ENCODE results near the gene XPO5.

The XPO5 gene

GRCh38 chr6:43506667-43507471 lies 69.0 kb downstream of the XPO5 start:
- in situ Hi-C loops (cut with HindIII; ENCODE audit: low sequenced_read_pairs): no loop called here

GRCh38 chr6:43506171-43506570 lies 69.7 kb downstream of the XPO5 start:
- in situ Hi-C loops (cut with HindIII; ENCODE audit: low sequenced_read_pairs): no loop called here
- no peak overlapping the region for H3K4me3 ChIP-seq (ENCODE audit: low read depth, low read length)
- no peak for DNase-seq (ENCODE audit: low read depth, low spot score)
- TF ChIP-seq CTCF (IDR thresholded peaks at IDR 0.05; ENCODE audit: low read depth, low read length): no peak

More at GRCh38 chr6:43506667-43507471, 69.0 kb downstream of the XPO5 start:
- peak; percentile 95 for TF ChIP-seq CTCF (IDR thresholded peaks at IDR 0.05; ENCODE audit: low read depth, low read length)
- DNase-seq (ENCODE audit: low read depth, low spot score): peak; percentile 81
- no peak overlapping the region for H3K4me3 ChIP-seq (ENCODE audit: low read depth, low read length)

DNA sequence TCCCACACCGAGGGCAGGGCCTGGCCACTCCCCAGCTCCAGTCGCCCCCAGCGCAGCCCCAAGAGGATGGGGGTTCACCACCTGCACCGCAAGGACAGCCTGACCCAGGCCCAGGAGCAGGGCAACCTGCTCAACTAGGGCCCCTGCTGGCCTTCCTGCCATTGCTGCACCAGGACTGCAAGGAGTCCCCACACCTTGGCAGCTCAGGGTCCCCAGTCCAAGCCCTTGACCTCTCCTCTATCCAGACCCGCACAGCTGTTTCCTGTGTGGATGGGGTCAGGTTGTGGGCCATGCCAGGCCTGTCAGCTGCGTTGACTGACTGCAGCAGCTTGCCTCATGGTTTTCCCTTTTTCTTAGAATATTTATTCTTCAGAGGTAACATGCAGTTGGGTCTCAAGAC lies 70.1 kb downstream of the XPO5 start:
- H3K4me3 ChIP-seq (ENCODE audit: low read depth, low read length): no peak overlapping the region
- in situ Hi-C loops (cut with HindIII; ENCODE audit: low sequenced_read_pairs): no loop called here
- TF ChIP-seq CTCF (IDR thresholded peaks at IDR 0.05; ENCODE audit: low read depth, low read length): no peak
- no peak for DNase-seq (ENCODE audit: low read depth, low spot score)

DNA sequence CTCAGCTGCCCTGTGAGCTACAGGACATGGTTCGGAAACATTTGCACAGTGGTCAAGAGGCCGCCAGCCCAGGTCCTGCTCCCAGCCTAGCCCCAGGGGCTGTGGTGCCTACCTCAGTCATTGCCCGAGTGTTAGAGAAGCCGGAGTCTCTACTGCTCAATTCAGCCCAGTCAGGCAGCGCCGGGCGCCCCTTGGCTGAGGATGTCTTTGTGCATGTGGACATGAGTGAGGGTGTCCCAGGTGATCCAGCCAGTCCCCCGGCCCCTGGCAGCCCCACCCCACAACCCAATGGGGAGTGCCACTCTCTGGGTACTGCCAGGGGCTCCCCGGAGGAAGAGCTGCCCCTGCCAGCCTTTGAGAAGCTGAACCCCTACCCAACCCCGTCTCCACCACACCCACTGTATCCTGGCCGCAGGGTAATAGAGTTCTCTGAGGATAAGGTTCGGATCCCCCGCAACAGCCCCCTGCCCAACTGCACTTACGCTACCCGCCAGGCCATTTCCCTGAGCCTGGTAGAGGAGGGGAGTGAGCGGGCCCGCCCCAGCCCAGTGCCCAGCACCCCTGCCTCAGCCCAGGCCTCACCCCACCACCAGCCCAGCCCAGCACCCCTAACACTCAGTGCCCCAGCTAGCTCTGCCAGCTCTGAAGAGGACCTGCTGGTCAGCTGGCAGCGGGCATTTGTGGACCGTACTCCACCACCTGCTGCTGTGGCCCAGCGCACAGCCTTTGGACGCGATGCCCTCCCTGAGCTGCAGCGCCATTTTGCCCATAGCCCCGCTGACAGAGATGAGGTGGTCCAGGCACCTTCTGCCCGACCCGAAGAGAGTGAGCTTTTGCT lies 70.9 kb downstream of the XPO5 start:
- DNase-seq (ENCODE audit: low read depth, low spot score): no peak
- in situ Hi-C loops (cut with HindIII; ENCODE audit: low sequenced_read_pairs): no loop called here
- no peak overlapping the region for H3K4me3 ChIP-seq (ENCODE audit: low read depth, low read length)
- TF ChIP-seq CTCF (IDR thresholded peaks at IDR 0.05; ENCODE audit: low read depth, low read length): no peak

DNA sequence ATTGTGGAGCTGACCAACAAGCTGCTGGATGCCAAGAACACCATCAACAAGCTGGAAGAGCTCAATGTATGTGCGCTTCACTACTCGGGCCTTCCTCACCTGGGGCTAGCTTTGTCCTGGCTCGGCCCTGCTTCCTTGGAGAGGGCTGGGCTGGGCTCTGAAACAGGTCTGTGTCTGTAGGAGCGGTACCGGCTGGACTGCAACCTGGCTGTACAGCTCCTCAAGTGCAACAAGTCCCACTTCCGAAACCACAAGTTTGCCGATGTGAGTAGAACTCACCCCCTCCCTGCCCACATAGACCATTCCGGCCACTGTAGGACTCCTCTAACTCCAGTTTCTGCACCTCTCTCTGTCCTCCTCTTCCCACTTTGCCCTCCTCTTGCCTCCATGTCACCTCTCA lies 72.4 kb downstream of the XPO5 start:
- in situ Hi-C loops (cut with HindIII; ENCODE audit: low sequenced_read_pairs): no loop called here
- no peak for TF ChIP-seq CTCF (IDR thresholded peaks at IDR 0.05; ENCODE audit: low read depth, low read length)
- no peak overlapping the region for H3K4me3 ChIP-seq (ENCODE audit: low read depth, low read length)
- no peak for DNase-seq (ENCODE audit: low read depth, low spot score)

- no peak for DNase-seq (ENCODE audit: low read depth, low spot score)
- TF ChIP-seq CTCF (IDR thresholded peaks at IDR 0.05; ENCODE audit: low read depth, low read length): no peak
- no peak overlapping the region for H3K4me3 ChIP-seq (ENCODE audit: low read depth, low read length)
- in situ Hi-C loops (cut with HindIII; ENCODE audit: low sequenced_read_pairs): no loop called here
Measured at GRCh38 chr6:43502666-43503065, 73.2 kb downstream of the XPO5 start.
